ENCODE data around the gene INPP1. TPM values are rescaled to one million over a fixed set of nuclear protein-coding genes. Genes with fewer than 3 reads are reported as not detected.

INPP1 gene
- total RNA-seq, 1 experiment from 2014 or later, result 4.3 TPM

- no peak for TF ChIP-seq CTCF (conservative IDR thresholded peaks at IDR 0.05)
Measured at GRCh38 chr2:190379249-190379964, 36.0 kb downstream of the INPP1 start.

More at GRCh38 chr2:190379249-190379964, 36.0 kb downstream of the INPP1 start:
- Histone ChIP-seq H3K4ac (ENCODE audit: low read depth, low read length) (no peak overlapping the region), H3K79me1 (ENCODE audit: insufficient read depth, low read depth, low read length, poor library complexity, severe bottlenecking) (no peaks in the 10 kb centered on the region), H2BK120ac (ENCODE audit: low read depth, low read length, poor library complexity, severe bottlenecking) (no peak overlapping the region), H2BK20ac (ENCODE audit: low read depth, low read length, poor library complexity, severe bottlenecking) (no peak overlapping the region), H3K56ac (ENCODE audit: insufficient read length, low read depth, low read length) (no peak overlapping the region), H3K23me2 (ENCODE audit: insufficient read length, low read depth, low read length, poor library complexity, severe bottlenecking) (no peaks in the 10 kb centered on the region), H3K4me1 (ENCODE audit: insufficient read depth, low read length) (no peaks in the 10 kb centered on the region), H4K20me1 (ENCODE audit: control insufficient read depth, insufficient read depth, insufficient read length) (no peaks in the 10 kb centered on the region), H3K27ac (ENCODE audit: insufficient read length, low read depth, low read length) (no peak overlapping the region), H3K27me3 (ENCODE audit: insufficient read depth, low read length) (no peaks in the 10 kb centered on the region), H4K8ac (replicated peaks; ENCODE audit: insufficient read length, low read depth, low read length) (no peak overlapping the region), H3K23ac (ENCODE audit: insufficient read length, low read depth, low read length) (no peak overlapping the region), H3K9ac (ENCODE audit: extremely low read depth, insufficient read length, low read length) (no peak overlapping the region), H3K9me3 (ENCODE audit: control insufficient read depth, low read depth, low read length) (no peaks in the 10 kb centered on the region), H4K5ac (ENCODE audit: insufficient read length, low read depth, low read length) (no peak overlapping the region), H2AFZ (ENCODE audit: low read length) (no peak overlapping the region), H3K14ac (ENCODE audit: insufficient read depth, low read length) (no peak overlapping the region), H3K79me2 (ENCODE audit: insufficient read depth, low read length) (no peaks in the 10 kb centered on the region), H3T11ph (ENCODE audit: low read length) (no peak overlapping the region), H3K4me2 (ENCODE audit: insufficient read depth, insufficient read length, low read length) (no peak overlapping the region), H3K18ac (ENCODE audit: insufficient read length, low read depth, low read length) (no peak overlapping the region), H2BK5ac (ENCODE audit: insufficient read length, low read length) (no peak overlapping the region), H4K91ac (ENCODE audit: insufficient read length, low read depth, low read length) (no peak overlapping the region), H2BK15ac (ENCODE audit: low read depth, low read length) (no peak overlapping the region), H2AK5ac (ENCODE audit: insufficient read length, low read length) (no peak overlapping the region), H2BK12ac (ENCODE audit: insufficient read length, low read depth, low read length) (no peak overlapping the region)
- no peaks in the 10 kb centered on the region; the same call in 1 of the 2 replicates for H3K27me3 Mint-ChIP-seq (ENCODE audit: low read depth)
- no peaks in the 10 kb centered on the region for H3K4me1 Mint-ChIP-seq
- no CpG with 5 or more reads among the region's 10 CpGs for WGBS (ENCODE audit: extremely low coverage, insufficient read length, low lambda C conversion rate)
- no peak overlapping the region; a peak in 1 of 7 replicates for H3K27ac Mint-ChIP-seq
- no peak for DNase-seq
- H3K4me3 Mint-ChIP-seq, result no peak overlapping the region
- no peaks in the 10 kb centered on the region for H3K36me3 Mint-ChIP-seq (ENCODE audit: insufficient read depth in 1 of 3, low read depth in 3 of 3)
- H3K9me3 Mint-ChIP-seq, result no peaks in the 10 kb centered on the region; a peak in 1 of 5 replicates

Data from H9 (cell line).